ENCODE results near the gene C19orf47.
"Not testable (repeated sequence)": the region's sequence is repeated elsewhere in the genome, so short reads cannot be mapped to it uniquely, and the experiment has no call there.

Gene C19orf47

DNA sequence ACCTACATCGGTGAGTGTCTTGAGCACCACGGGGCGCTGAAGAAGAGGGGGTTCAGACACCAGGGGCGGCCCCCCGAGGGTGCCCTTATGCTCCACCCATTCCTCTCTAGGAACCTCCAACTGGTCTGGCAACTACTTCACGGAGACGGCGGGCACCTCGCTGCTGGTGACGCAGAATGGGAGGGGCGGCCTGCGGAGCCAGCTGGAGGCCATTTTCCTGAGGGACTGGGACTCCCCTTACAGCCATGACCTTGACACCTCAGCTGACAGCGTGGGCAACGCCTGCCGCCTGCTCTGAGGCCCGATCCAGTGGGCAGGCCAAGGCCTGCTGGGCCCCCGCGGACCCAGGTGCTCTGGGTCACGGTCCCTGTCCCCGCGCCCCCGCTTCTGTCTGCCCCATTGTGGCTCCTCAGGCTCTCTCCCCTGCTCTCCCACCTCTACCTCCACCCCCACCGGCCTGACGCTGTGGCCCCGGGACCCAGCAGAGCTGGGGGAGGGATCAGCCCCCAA lies 29.7 kb upstream of the C19orf47 start:
- no peak for DNase-seq (ENCODE audit: low read depth in 2 of 2, low spot score in 1 of 2)

DNA sequence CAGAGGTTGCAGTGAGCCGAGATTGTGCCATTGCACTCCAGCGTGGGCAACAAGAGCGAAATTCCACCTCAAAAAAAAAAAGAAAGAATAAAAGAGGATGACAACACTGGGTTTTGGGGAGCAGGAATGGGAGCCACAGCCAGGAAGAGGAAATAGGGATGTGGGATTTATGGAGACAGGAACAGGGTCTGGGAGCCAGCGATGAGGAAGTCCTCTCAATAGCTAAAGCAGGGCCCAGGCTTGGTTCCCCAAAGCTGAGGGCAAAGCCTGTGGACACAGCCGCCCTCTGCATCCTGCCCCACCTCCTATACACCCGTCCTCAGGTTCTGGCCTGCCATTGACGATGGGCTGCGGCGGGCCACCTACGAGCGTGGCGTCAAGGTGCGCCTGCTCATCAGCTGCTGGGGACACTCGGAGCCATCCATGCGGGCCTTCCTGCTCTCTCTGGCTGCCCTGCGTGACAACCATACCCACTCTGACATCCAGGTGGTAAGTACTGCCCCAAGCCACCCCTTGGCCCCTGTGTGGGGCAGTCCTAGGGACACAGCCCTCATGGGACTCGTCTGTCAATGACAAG lies 28.2 kb upstream of the C19orf47 start:
- no peak for DNase-seq (ENCODE audit: low read depth in 2 of 2, low spot score in 1 of 2)

DNA sequence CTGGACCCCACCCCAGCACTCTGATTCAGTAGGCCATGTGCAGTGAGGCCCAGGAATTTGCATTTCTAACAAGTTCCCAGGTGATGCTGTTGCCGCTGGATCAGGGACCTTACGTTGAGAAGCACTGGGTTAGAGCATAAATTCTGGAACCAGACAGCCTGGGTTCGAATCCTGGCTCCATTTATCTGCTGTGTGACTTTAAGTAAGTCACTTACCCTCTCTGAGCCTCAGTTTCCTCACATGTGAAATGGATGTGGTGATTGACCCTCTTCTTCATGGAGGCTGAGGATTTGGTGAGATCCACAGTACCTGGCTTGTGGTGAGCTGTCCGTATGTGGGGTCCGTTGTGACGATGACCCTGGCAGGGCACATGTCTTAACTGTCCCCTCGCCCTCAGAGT lies 25.9 kb upstream of the C19orf47 start:
- no peak for DNase-seq (ENCODE audit: low read depth in 2 of 2, low spot score in 1 of 2)

DNA sequence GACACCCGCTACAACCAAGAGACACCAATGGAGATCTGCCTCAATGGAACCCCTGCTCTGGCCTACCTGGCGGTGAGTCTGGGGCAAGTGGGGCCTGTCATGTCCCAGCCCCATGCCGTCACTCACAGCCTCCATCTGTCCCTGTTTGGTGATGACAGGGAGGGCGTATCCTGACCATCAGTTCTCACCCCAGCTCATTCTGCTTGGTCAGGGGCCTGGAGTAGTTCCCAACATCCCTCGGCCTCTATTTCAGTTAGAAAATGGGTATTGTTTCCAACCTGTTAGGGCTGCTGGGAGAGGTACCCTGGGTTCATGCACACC lies 23.6 kb upstream of the C19orf47 start:
- no peak for DNase-seq (ENCODE audit: low read depth in 2 of 2, low spot score in 1 of 2)

DNA sequence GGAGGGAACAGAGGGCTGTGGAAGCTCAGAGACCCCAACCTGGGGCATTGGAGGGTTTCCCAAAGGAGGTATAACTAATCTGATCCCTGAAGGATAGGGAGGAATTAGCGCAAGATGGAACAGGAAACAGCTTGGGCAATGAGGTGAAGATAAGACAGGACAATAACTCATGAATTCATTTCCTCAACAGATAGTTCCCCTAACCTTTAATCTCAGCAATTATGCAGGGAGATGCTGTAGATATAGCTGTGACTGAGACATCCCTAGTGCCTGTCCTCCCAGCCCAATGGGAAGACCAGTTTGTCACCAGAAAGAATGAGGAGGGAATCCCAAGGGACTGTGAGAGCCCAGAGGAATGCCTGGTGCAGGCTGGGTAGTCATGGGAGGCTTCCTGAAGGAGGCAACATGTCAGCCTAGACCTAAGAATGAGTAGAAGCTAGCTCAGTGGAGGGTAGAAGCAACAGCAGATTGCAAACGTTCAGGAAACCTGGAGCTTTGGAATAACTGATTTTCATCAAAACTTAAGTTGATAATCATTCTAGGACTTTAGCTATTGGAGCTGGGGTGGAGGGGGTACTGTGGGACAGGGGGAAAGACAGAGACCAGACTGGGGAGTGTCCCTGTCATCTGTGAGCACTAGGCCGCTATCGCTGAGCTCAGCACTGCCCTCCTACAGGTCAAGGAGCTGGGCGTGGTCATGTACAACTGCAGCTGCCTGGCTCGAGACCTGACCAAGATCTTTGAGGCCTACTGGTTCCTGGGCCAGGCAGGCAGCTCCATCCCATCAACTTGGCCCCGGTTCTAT lies 23.0 kb upstream of the C19orf47 start:
- DNase-seq (ENCODE audit: low read depth in 2 of 2, low spot score in 1 of 2) = no peak

DNA sequence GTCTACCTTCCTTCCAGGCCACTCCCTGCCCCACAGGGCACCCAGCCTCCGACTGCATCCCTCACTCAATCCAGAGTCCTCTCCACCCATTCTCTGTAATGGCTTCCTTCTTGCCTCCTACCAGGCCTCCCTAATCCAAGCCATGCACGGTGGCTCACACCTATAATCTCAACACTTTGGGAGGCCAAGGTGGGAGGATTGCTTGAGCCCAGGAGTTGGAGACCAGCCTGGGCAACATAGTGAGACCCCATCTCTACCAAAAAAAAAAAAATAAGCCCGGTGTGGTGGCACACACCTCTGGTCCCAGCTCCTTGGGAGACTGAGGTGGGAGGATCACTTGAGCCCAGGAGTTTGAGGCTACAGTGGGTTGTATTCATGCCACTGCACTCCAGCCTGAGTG lies 22.1 kb upstream of the C19orf47 start:
- not testable (repeated sequence) for DNase-seq (ENCODE audit: low read depth in 2 of 2, low spot score in 1 of 2)

DNA sequence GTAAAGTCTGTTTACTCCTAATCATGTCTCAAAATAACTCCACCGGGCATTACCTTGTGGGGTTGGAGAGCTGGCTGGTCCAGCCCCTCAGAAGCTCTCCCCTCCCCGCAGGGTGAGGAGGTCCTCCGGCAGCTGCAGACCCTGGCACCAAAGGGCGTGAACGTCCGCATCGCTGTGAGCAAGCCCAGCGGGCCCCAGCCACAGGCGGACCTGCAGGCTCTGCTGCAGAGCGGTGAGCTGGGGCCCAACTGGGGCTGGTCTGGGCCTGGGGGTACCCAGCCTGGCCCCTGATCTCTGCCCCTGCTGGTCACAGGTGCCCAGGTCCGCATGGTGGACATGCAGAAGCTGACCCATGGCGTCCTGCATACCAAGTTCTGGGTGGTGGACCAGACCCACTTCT lies 21.6 kb upstream of the C19orf47 start:
- DNase-seq (ENCODE audit: low read depth in 2 of 2, low spot score in 1 of 2) = no peak

DNA sequence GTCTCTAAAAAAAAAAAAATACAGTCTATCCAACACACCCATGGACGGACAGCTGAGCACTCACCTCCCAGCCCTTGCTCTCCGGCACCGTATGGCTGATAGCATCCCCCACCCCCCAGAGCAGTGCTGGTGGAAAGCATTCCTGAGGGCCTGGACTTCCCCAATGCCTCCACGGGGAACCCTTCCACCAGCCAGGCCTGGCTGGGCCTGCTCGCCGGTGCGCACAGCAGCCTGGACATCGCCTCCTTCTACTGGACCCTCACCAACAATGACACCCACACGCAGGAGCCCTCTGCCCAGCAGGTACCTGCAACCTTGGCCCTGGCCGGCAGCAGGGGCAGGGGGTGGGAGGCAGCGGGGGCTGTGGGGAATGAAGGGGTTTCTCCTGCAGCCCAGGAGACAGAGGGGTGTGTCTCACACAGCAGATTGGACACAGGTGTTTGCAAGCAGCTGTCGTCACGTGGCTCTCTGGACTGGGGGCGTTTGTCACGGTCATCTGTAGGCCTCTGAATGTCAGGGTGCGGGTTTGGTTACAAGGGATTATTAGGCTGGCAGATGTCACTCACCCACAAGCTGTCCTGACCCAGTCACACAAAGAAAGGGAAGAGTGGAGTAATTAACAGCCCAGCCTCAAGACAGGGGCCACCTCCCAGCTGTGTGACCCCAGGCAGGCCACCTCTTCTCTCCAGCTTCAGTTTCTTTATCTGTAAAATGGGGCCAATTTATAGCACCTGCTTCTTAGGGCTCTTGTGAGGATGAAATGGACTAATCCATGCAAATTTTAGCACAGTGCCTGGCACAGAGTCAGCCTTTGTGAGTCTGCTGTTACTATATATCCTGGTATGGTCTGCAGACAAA lies 19.6 kb upstream of the C19orf47 start:
- no peak for DNase-seq (ENCODE audit: low read depth in 2 of 2, low spot score in 1 of 2)

DNA sequence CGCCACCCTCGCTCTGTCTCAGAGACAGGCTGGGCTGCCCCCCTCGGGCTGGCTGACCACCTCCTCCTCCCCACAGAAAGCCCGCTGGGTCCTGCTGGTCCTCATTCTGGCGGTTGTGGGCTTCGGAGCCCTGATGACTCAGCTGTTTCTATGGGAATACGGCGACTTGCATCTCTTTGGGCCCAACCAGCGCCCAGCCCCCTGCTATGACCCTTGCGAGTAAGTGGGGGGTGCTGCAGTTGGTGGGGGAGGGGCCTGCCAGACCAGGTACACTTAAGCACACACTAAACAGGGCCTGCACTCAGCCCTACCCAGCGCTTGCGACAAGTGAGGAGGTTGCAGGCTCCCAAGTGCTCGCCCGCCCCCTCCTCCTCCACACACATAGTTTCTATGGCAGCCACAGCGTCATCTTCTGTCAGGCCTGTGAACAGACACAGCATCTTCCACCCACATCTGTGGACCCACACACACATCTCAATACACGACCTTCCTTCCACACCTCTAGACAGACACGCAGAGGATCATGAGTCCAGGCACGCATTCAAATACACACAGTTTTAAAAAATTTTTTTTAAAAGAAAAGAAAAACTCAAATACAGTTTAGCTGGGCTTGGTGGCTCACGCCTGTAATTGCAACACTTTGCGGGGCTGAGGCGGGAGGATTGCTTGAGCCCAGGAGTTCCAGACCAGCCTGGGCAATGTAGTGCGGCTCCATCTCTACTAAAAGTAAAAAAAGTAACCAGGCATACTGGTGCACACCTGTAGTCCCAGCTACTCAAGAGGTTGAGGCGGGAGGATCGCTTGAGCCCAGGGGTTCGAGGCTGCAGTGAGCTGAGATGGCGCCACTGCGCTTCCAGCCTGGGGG lies 18.7 kb upstream of the C19orf47 start:
- no peak for DNase-seq (ENCODE audit: low read depth in 2 of 2, low spot score in 1 of 2)

DNA sequence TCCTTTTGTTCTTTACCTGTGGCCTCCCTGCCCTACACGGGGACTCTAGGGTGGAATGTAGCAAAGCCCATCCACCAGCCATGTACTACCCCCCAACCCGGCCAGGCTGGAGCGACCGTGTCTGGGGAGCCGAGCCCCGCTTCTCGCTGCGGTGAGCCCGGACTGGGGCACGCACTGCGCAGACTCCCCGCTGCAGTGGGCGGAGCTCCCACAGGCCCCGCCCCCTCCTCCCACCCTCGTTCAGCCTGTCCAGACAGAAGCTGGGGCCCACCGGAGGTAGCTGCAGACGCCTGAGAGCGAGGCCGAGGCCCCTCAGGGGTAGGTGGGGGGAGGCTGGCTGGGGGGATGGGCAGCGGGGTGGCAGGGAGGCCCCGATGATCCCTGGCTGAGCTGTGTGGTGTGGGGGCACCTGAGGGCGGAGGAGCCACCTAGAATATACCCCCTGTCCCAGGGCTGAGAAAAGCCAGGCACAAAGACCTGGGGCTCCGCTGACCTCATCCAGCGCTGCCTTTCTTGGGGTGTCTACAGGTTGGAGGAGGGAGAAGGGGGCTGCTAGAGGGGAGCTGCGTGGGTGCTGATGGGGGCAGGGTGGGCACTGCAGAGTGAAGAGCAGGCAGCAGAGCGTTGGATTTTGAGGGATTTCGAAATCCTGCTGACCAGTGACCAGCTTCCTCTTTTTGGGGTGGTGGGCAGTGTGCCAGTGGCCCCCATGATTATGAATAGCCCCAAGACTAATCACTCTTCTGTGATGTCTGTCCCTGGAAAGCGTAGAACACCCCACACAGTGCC lies 17.6 kb upstream of the C19orf47 start:
- no peak for DNase-seq (ENCODE audit: low read depth in 2 of 2, low spot score in 1 of 2)

DNA sequence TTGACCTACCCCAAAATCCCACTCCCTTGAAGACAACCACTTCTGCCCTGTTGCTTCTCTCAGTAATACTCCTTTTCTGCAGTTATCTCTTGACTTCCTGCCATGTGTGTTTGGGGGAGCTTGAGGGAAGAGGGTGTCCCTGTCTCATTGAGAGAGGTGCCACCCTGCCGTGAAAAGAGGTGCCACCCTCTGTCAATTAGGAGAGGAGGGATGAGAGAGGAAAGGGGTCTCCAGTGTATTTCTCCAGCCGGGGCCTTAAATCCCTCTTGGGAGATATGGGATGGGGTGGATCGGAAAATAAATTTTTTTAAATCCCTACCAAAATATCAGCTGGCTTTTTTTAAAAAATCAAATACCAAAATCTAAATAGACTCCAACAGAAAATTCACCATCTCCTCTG lies 16.8 kb upstream of the C19orf47 start:
- no peak for DNase-seq (ENCODE audit: low read depth in 2 of 2, low spot score in 1 of 2)

DNA sequence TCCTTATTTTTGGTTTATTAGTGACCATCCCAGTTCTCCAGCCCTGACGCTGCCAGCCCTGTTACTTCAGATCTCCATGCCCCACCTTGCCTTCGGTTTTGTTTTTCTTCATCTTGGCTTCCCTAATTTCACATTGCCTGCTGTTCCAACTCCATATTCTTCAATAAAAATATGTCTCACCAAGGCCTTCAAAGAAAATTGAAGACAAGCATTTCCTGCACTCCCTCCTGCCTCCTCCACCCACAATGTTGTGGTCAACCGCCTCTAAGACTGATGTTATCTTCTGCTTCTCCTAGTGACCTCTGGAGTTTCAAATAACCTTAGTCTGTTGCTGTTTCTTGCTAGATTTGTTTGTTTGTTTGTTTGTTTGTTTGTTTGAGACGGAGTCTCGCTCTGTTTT lies 14.9 kb upstream of the C19orf47 start:
- DNase-seq (ENCODE audit: low read depth in 2 of 2, low spot score in 1 of 2) = no peak

DNA sequence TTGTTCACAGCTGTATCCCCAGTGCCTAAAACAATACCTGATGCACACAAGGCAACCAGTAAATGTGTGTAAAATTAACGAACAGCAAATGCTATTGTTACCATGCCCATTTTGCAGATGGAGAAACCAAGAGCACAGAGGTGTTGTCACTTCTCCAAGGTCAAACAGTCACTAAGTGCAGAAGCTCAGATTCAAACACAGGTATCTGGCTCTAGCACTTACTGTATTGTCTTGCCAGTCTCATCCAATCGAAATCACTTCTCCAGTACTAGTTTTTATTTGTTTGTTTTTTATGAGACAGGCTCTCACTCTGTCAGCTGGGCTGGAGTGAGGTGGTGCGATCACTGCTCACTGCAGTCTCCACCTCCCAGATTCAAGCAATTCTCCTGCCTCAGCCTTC lies 14.0 kb upstream of the C19orf47 start:
- no peak for DNase-seq (ENCODE audit: low read depth in 2 of 2, low spot score in 1 of 2)

DNA sequence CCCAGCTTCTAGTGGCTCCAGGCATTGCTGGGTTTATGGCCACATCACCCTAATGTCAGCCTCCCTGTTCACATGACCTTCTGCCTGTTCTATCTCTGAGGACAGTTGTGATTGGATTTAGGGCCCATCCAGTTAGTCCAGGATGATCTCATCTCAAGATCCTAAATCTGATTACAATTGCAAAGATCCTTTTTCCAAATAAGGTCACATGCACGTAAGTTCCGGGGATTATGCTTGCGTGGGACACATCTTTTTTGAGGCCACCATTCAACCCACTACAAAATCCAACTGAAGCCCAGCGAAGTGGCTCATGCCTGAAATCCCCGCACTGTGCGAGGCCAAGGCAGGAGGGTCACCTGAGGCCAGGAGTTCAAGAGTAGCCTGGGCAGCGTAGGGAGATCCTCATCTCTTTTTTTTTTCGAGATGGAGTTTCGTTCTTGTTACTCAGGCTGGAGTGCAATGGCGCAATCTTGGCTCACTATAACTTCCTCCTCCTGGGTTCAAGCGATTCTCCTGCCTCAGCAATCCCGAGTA lies 12.6 kb upstream of the C19orf47 start:
- no peak for DNase-seq (ENCODE audit: low read depth in 2 of 2, low spot score in 1 of 2)

DNA sequence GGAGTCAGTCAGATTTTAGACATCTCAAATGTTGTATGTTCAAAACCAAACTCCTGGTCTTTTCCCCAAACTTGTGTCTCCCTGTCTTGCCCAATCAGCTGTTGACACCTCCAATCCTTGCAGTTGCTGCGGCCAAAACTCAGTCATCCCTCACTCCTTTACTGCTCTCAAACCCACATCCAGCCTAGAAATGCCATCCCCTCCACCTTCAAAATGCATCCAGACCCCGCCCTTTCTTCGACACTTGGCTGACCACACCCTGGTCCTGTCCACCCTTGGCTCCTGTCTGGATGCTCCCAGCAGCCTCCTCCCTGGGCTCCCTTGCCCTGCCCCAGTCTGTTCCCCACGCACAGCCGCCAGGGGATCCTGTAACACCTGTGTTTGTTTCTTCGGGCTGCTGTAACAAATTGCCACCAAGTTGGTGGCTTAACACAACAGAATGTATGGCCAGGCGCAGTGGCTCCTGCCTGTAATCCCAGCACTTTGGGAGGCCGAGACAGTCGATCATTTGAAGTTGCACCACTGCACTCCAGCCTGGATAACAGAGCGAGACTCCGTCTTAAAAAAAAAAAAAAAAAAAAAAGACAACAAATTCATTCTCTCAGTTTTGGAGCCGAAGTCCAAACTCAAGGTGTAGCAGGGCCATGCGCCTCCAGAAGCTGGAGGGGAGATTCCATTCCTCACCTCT lies 12.0 kb upstream of the C19orf47 start:
- no peak for DNase-seq (ENCODE audit: low read depth in 2 of 2, low spot score in 1 of 2)

DNA sequence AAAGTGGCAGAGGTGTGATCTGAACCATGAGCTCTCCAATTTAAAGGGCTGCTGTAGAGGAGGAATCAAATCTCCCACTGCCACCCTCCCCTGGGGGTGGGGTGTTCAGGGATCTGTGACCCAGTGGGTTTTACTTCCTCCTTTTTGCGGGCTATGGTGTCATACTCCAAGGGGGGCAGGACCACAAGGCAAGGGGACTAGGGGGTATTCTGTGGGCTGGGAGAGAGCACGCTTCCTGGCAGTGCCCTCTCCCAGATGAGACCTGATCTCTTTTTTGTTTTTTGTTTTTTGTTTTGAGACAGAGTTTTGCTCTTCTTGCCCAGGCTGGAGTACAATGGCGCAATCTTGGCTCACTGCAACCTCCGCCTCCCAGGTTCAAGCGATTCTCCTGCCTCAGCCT lies 10.6 kb upstream of the C19orf47 start:
- DNase-seq (ENCODE audit: low read depth in 2 of 2, low spot score in 1 of 2) = no peak

DNA sequence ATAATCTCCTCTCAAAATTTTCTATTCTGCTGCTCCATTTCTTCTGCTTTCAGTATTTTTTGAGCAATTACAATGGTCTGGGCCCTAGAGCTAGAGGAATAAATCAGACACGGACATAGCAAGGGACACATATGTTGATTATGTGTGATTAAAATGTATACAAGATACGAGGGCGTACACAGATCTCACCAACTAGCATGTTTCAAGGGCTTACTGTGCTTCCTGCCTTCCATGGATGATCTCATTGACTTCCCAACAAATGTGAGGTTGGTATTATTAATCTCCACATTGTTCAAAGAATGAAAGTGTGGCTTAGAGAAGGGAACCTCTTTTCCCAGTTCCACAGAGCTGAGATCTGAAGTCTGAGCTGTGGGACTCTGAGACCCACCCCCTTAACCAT lies 9.4 kb upstream of the C19orf47 start:
- no peak for DNase-seq (ENCODE audit: low read depth in 2 of 2, low spot score in 1 of 2)

DNA sequence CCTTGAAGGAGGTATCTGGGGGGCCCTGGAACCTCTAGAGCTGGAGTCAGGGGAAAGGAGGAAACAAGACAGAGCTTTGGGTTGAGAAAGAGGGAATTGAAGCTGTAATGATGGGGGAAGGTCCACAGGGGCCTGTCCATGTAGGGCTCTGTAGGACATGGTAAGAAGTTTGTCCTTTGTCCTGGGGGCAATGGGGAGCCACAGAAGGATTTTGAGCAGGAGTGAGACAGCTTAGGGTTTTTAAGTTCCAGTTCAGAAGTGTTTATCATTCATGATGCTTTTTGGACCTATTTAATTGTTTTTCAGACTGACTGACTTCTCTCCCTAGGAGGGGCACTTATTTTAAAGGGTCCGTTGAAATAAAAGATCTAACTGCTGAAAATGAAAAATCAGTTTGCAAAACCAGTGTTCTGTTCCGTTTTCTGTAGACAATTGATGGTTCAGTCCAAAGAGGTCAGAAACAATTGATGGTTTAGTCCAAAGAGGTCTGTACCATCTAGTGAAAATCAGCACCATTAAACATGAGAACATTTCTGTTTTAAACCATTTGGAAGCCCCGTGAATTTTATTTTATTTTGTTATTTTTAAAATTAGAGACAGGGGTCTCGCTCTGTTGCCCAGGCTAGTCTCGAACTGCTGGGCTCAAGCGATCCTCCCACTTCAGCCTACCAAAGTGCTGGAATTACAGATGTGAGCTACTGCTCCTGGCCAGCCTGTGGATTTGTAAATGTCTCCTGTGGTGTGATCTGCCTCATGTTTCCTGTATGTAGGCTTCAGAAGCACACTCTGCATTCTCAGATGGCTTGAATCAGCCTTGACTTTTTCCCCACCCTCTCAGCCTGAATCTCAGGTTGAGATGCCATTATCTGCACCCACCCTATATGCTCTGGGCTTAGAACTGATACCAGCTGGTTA lies 8.7 kb upstream of the C19orf47 start:
- DNase-seq (ENCODE audit: low read depth in 2 of 2, low spot score in 1 of 2) = no peak
